ENCODE results near the gene SVIP. TPM values are rescaled to one million over a fixed set of nuclear protein-coding genes. Genes with fewer than 3 reads are reported as not detected.

Gene SVIP
- total RNA-seq, 2 donors from 2014 or later = 8.5 to 14.0 TPM

GRCh38 chr11:22830082-22830414, 447 bp upstream of the SVIP start:
- H3K36me3 ChIP-seq = no peaks in the 10 kb centered on the region
- ATAC-seq (ENCODE audit: insufficient number of reproducible peaks, low FRiP score, low read depth) (no peak), DNase-seq (ENCODE audit: low spot score) (no peak)
- peak overlapping the region; percentile 100 for H3K4me3 ChIP-seq
- TF ChIP-seq, protein P1, sequence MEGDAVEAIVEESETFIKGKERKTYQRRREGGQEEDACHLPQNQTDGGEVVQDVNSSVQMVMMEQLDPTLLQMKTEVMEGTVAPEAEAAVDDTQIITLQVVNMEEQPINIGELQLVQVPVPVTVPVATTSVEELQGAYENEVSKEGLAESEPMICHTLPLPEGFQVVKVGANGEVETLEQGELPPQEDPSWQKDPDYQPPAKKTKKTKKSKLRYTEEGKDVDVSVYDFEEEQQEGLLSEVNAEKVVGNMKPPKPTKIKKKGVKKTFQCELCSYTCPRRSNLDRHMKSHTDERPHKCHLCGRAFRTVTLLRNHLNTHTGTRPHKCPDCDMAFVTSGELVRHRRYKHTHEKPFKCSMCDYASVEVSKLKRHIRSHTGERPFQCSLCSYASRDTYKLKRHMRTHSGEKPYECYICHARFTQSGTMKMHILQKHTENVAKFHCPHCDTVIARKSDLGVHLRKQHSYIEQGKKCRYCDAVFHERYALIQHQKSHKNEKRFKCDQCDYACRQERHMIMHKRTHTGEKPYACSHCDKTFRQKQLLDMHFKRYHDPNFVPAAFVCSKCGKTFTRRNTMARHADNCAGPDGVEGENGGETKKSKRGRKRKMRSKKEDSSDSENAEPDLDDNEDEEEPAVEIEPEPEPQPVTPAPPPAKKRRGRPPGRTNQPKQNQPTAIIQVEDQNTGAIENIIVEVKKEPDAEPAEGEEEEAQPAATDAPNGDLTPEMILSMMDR (IDR thresholded peaks at IDR 0.05) = no peak
- H3K27me3 ChIP-seq (replicated peaks; ENCODE audit: insufficient read depth) = no peaks in the 10 kb centered on the region
- H3K4me1 ChIP-seq (ENCODE audit: control insufficient read depth in 1 of 2, low read depth in 2 of 2) = peaks cover 9 to 11% of the 10 kb centered on the region in 2 donors
- H3K27ac ChIP-seq = no peak overlapping the region
- H3K9me3 ChIP-seq = no peaks in the 10 kb centered on the region

DNA sequence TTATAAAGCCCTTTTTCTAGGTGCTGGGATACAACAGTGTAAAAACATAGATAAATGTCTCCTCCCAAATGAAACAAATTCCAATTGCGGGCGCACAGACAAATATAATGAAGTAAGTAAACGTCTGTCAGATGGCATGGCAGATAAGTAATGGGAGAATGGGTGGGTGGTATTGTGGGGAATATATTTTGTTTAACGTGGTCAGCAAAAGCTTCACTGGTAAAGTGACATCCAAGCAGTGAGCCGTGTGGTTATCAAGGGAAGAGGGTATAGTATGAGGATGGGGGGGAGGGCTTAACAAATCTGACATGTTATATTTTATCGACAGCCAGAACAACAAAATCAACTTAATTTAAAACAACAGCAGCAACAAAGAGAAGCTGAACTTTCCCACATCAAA, 1.2 kb downstream of the SVIP start:
- Histone ChIP-seq H3K4me1 (ENCODE audit: control insufficient read depth in 1 of 2, low read depth in 2 of 2) (peaks cover 9 to 11% of the 10 kb centered on the region in 2 donors), H3K27ac (no peak overlapping the region), H3K36me3 (peaks cover 5% of the 10 kb centered on the region), H3K4me3 (peak overlapping the region; percentile 100), H3K9me3 (no peaks in the 10 kb centered on the region), H3K27me3 (replicated peaks; ENCODE audit: insufficient read depth) (no peaks in the 10 kb centered on the region)
- no peak for DNase-seq (ENCODE audit: low spot score)
- no peak for ATAC-seq (ENCODE audit: insufficient number of reproducible peaks, low FRiP score, low read depth)
- TF ChIP-seq, protein P1 (IDR thresholded peaks at IDR 0.05) = no peak

DNA sequence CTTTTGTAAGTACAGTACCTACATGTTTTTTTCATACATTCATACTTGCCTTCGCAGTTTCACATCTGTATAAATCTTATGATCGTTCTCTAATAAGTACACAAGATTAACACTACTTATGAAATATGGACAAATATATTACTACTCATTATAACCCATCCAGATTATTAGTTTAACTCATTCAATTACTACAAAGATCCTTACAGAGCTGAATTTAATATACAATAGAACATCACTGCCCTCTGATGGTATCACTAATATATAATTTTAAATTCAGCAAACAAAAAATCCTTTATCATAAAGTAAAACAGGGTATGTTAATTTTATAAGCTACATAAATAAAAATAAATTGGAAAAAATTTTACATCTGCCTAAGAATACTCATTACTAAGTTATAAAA, 7.4 kb downstream of the SVIP start:
- no peaks in the 10 kb centered on the region for H3K27me3 ChIP-seq (replicated peaks; ENCODE audit: insufficient read depth)
- H3K4me1 ChIP-seq (ENCODE audit: control insufficient read depth in 1 of 2, low read depth in 2 of 2) = no peaks in the 10 kb centered on the region
- no peak overlapping the region for H3K4me3 ChIP-seq
- ATAC-seq (ENCODE audit: insufficient number of reproducible peaks, low FRiP score, low read depth) (no peak), DNase-seq (ENCODE audit: low spot score) (no peak)
- TF ChIP-seq, protein P1 (IDR thresholded peaks at IDR 0.05) = no peak
- H3K27ac ChIP-seq = no peak overlapping the region
- H3K9me3 ChIP-seq = no peaks in the 10 kb centered on the region
- H3K36me3 ChIP-seq = peaks cover 15% of the 10 kb centered on the region

GRCh38 chr11:22809893-22810292, 19.7 kb downstream of the SVIP start:
- Histone ChIP-seq H3K9me3 (no peaks in the 10 kb centered on the region), H3K4me3 (no peak overlapping the region), H3K36me3 (no peaks in the 10 kb centered on the region), H3K4me1 (ENCODE audit: control insufficient read depth in 1 of 2, low read depth in 2 of 2) (no peaks in the 10 kb centered on the region), H3K27me3 (replicated peaks; ENCODE audit: insufficient read depth) (no peaks in the 10 kb centered on the region), H3K27ac (no peak overlapping the region)
- DNase-seq (ENCODE audit: low spot score) = no peak
- no peak for ATAC-seq (ENCODE audit: insufficient number of reproducible peaks, low FRiP score, low read depth)
- TF ChIP-seq, protein P1 (IDR thresholded peaks at IDR 0.05) = no peak

DNA sequence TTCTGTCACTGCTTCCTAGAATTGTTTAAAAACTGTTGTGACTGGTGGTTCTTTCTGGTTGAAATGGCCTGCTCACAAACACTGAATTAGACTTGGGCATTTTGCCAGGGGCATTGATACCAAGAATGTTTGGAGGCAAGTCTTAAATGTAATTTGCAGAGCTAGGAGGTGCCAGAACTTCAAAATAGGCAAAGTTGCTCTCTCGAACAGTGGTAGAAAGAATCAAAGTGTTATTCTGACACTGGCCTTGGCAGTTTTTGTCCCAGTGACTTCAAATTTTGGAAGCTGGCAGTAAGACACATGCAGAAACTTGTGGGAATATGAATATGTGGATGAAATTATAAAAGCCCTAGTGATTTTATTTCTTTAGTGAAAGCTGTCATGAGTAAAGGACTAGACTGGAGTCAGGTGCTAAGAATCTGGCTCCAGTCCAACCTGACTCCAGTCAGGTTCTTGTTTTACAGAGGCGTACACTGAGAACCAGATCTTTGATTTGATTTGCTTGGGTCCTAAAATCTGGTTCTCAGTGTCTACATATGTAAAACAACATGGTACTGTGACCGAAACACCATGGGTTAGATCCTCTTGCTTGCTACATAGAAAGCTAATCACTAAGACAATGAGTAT, 20.9 kb downstream of the SVIP start:
- no peaks in the 10 kb centered on the region for H3K27me3 ChIP-seq (replicated peaks; ENCODE audit: insufficient read depth)
- DNase-seq (ENCODE audit: low spot score) (no peak), ATAC-seq (ENCODE audit: insufficient number of reproducible peaks, low FRiP score, low read depth) (no peak)
- no peaks in the 10 kb centered on the region for H3K9me3 ChIP-seq
- H3K4me1 ChIP-seq (ENCODE audit: control insufficient read depth in 1 of 2, low read depth in 2 of 2) = no peaks in the 10 kb centered on the region
- TF ChIP-seq, protein P1 (IDR thresholded peaks at IDR 0.05) = no peak
- H3K27ac ChIP-seq = no peak overlapping the region
- H3K36me3 ChIP-seq = no peaks in the 10 kb centered on the region
- H3K4me3 ChIP-seq = no peak overlapping the region

All from thoracic aorta (tissue), 2 donors.